Body of pancreas (tissue), 4 donors: ENCODE data around the gene MRPL3. TPM values are rescaled to one million over a fixed set of nuclear protein-coding genes. Genes with fewer than 3 reads are reported as not detected.

Source experiments
- ATAC-seq: fragments of 150-250 bp; one replicate; pipeline ENCODE4 v1.9.1; 2016
- DNase-seq, 4 donors: peaks; one replicate each; pipeline ENCODE4 v3.0.0-alpha.2; 2019
- H3K27ac ChIP-seq, 4 donors: fragments of 200-600 bp; sonication (generic); 1 replicate in 3 of 4; 2 replicates in 1 of 4; pipeline versions ENCODE4 v1.5.1 to v1.6.1; 2016 to 2019; ENCODE audit warnings: mild to moderate bottlenecking in 1 of 4, mixed read lengths in 1 of 4, moderate library complexity in 1 of 4
- H3K27me3 ChIP-seq, 2 donors: fragments of 200-600 bp; sonication (generic); one replicate each; pipeline ENCODE4 v1.6.0; 2016; ENCODE audit warnings: mild to moderate bottlenecking in 1 of 2
- H3K36me3 ChIP-seq, 2 donors: fragments of 200-600 bp; sonication (generic); replicated peaks in 1 of 2; 2 replicates each; pipeline ENCODE4 v1.5.1; 2016; ENCODE audit warnings: low read depth in 2 of 2; ENCODE audit not compliant: insufficient read depth in 1 of 2
- H3K4me1 ChIP-seq: fragments of 200-600 bp; sonication (generic); one replicate; pipeline ENCODE4 v1.6.0; 2016
- H3K4me3 ChIP-seq, 2 donors: fragments of 200-600 bp; sonication (generic); 1 replicate in 1 of 2; 2 replicates in 1 of 2; pipeline ENCODE4 v1.5.1; 2016 to 2019
- H3K9me3 ChIP-seq, 3 donors: fragments of 200-600 bp; sonication (generic); 1 replicate in 2 of 3; 2 replicates in 1 of 3; pipeline ENCODE4 v1.5.1; 2016
- POLR2A ChIP-seq, 3 donors: fragments of 450-650 bp; IDR thresholded peaks; one replicate each; pipeline ENCODE4 v1.6.1; 2016; ENCODE audit warnings: antibody characterized with exemption in 3 of 3, mild to moderate bottlenecking in 2 of 3
- WGBS, 2 donors: methylation state at CpG; one replicate each; pipeline ENCODE4 v1.1.5; 2017; 5-methylcytosine and 5-hydroxymethylcytosine counted together
- intact Hi-C: fragments of 100-400 bp; cut with DNase I; formaldehyde crosslinking; loops from one replicate; pipeline ENCODE4 v1.15.1; 2023
- total RNA-seq, 2 donors: library from RNA; depleted of rRNA; stranded (reverse); fragments of >200 nt; gene quantifications; one replicate each; pipeline ENCODE4 v1.1.0, GENCODE V29; 2016
- TF ChIP-seq, protein P1 (sequence below), 7 experiments: fragments of 450-650 bp in 4 of 7; fragments of 200-600 bp in 3 of 7; sonication (generic) in 3 of 7; IDR thresholded peaks; one replicate each; pipeline ENCODE4 v1.5.1; 2016 to 2019; ENCODE audit warnings: antibody characterized with exemption in 7 of 7

MRPL3 gene
- total RNA-seq, 2 donors from 2014 or later = 41.5 to 43.1 TPM

DNA sequence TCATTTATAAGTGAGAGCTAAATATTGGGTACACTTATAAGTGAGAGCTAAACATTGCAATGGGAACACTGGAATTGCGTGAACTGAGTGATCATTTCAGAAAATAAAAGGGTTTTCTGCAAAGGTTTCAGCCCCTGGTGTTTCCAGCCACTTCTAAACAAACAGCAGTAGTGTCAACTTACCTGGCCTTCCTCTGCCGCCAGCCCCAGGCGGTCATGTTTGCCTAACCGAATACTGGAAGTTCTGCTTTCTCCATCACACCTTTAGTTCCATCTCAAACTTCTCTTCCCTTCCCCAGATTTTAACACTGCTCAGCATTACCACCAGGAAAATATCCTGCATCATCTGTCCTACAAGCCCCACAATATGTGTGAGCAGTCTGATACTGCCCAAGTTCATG, 58.6 kb downstream of the MRPL3 start:
- DNase-seq (no peak), ATAC-seq (no peak)
- no peaks in the 10 kb centered on the region for H3K36me3 ChIP-seq
- no peak overlapping the region for H3K4me3 ChIP-seq
- no peaks in the 10 kb centered on the region for H3K4me1 ChIP-seq
- no peaks in the 10 kb centered on the region for H3K27me3 ChIP-seq
- intact Hi-C loops = no loop called here
- H3K9me3 ChIP-seq = no peaks in the 10 kb centered on the region
- 83 to 84% methylated on average over 4 of the region's 4 CpGs for WGBS, 2 donors
- no peak for TF ChIP-seq POLR2A (IDR thresholded peaks at IDR 0.05)
- TF ChIP-seq, protein P1, sequence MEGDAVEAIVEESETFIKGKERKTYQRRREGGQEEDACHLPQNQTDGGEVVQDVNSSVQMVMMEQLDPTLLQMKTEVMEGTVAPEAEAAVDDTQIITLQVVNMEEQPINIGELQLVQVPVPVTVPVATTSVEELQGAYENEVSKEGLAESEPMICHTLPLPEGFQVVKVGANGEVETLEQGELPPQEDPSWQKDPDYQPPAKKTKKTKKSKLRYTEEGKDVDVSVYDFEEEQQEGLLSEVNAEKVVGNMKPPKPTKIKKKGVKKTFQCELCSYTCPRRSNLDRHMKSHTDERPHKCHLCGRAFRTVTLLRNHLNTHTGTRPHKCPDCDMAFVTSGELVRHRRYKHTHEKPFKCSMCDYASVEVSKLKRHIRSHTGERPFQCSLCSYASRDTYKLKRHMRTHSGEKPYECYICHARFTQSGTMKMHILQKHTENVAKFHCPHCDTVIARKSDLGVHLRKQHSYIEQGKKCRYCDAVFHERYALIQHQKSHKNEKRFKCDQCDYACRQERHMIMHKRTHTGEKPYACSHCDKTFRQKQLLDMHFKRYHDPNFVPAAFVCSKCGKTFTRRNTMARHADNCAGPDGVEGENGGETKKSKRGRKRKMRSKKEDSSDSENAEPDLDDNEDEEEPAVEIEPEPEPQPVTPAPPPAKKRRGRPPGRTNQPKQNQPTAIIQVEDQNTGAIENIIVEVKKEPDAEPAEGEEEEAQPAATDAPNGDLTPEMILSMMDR (IDR thresholded peaks at IDR 0.05) = no peak
- no peak overlapping the region for H3K27ac ChIP-seq

DNA sequence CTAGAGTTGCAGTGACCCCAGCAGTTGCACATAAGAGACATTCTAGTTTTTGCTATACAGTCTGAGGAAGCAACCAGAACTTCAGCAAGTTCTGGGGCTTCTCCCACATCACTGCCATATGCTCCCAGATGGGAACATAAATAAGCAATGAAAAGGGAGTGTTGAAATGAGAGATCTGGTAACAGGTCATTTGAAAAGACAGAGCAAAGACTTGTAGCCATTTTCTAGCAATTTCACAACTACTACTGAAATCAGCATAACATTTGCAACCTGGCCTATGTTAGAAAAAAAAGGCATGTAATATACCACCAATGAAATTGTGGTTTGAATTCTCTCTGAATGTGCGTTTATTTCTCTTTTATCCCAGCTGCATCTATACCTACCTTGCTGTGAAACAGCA, 63.7 kb downstream of the MRPL3 start:
- Histone ChIP-seq H3K4me1 (no peaks in the 10 kb centered on the region), H3K4me3 (no peak overlapping the region), H3K27ac (no peak overlapping the region), H3K9me3 (no peaks in the 10 kb centered on the region), H3K36me3 (no peaks in the 10 kb centered on the region), H3K27me3 (no peaks in the 10 kb centered on the region)
- intact Hi-C loops = no loop called here
- ATAC-seq (no peak), DNase-seq (no peak)
- WGBS, 2 donors = 73 to 85% methylated on average over 1 of the region's 1 CpG
- TF ChIP-seq, protein P1 (IDR thresholded peaks at IDR 0.05) = no peak
- no peak for TF ChIP-seq POLR2A (IDR thresholded peaks at IDR 0.05)

DNA sequence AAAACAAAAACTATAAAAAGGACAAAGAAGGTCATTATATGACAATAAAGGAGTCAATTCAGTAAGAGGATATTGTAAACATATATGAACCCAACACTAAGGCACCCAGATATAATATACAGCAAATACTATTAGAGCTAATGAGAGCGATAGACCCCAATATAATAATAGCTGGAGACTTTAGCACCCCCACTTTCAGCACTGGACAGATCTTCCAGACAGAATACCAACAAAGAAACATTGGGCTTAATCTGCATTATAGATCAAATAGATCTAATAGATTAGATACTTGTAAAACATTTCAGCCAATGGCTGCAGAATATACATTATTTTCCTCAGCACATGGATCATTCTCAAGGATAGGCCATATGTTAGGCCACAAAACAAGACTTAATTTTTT, 67.8 kb downstream of the MRPL3 start:
- ATAC-seq (no peak), DNase-seq (no peak)
- intact Hi-C loops = no loop called here
- WGBS, 2 donors = 87 to 96% methylated on average over 1 of the region's 1 CpG
- H3K27me3 ChIP-seq = no peaks in the 10 kb centered on the region
- TF ChIP-seq, protein P1 (IDR thresholded peaks at IDR 0.05) = no peak
- no peak for TF ChIP-seq POLR2A (IDR thresholded peaks at IDR 0.05)
- H3K4me3 ChIP-seq = no peak overlapping the region
- no peaks in the 10 kb centered on the region for H3K36me3 ChIP-seq
- no peaks in the 10 kb centered on the region for H3K4me1 ChIP-seq
- no peaks in the 10 kb centered on the region for H3K9me3 ChIP-seq
- H3K27ac ChIP-seq = no peak overlapping the region

DNA sequence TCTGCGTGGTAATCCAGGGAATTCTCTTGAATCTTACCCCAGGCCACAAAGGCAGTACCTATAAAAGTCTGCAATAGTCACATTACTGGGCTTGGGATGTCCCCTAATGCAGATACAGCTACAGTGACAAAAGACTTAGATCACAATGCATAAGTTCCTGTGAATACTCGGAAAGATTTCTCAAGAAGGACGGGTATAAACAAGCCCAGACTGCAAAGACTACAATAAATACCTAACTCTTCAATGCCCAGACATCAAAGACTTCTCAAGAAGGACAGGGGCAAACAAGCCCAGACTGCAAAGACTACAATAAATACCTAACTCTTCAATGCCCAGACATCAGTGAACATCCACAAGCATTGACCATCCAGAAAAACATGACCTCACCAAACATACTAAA, 70.3 kb downstream of the MRPL3 start:
- Histone ChIP-seq H3K27me3 (no peaks in the 10 kb centered on the region), H3K9me3 (no peaks in the 10 kb centered on the region), H3K4me3 (no peak overlapping the region), H3K36me3 (no peaks in the 10 kb centered on the region), H3K27ac (no peak overlapping the region), H3K4me1 (no peaks in the 10 kb centered on the region)
- no peak for DNase-seq
- WGBS, 2 donors = 80 to 83% methylated on average over 3 of the region's 3 CpGs
- ATAC-seq = no peak
- intact Hi-C loops = no loop called here
- no peak for TF ChIP-seq POLR2A (IDR thresholded peaks at IDR 0.05)
- TF ChIP-seq, protein P1 (IDR thresholded peaks at IDR 0.05) = no peak

- DNase-seq = no peak
- TF ChIP-seq, protein P1 (IDR thresholded peaks at IDR 0.05) = no peak
- no peak for TF ChIP-seq POLR2A (IDR thresholded peaks at IDR 0.05)
- no peaks in the 10 kb centered on the region for H3K9me3 ChIP-seq
- H3K4me3 ChIP-seq = no peak overlapping the region
- 61% methylated on average over 5 of the region's 5 CpGs for WGBS, 2 donors
- H3K27ac ChIP-seq = no peak overlapping the region
- intact Hi-C loops = no loop called here
- no peaks in the 10 kb centered on the region for H3K4me1 ChIP-seq
- H3K36me3 ChIP-seq = no peaks in the 10 kb centered on the region
- no peaks in the 10 kb centered on the region for H3K27me3 ChIP-seq
- no peak for ATAC-seq
Observed at GRCh38 chr3:131431754-131432153, 71.0 kb downstream of the MRPL3 start.
